KMS-11 (cell line): ENCODE data around the gene SPATA46.

Source experiments
- H2AFZ ChIP-seq: fragments of 200-600 bp; sonication (generic); 2 replicates; pipeline ENCODE4 v1.6.1; 2016; ENCODE audit warnings: antibody characterized with exemption, mixed run types, low read depth
- H3K27ac ChIP-seq: fragments of 200-600 bp; sonication (generic); 2 replicates; pipeline ENCODE4 v1.6.1; 2016; ENCODE audit warnings: mild to moderate bottlenecking, mixed run types
- H3K27me3 ChIP-seq: fragments of 200-600 bp; sonication (generic); 2 replicates; pipeline ENCODE4 v1.6.1; 2017; ENCODE audit warnings: mild to moderate bottlenecking, low read depth, mixed run types, moderate library complexity; ENCODE audit not compliant: insufficient read depth
- H3K36me3 ChIP-seq: fragments of 200-600 bp; sonication (generic); 2 replicates; pipeline ENCODE4 v1.6.1; 2017; ENCODE audit warnings: mild to moderate bottlenecking, mixed run types; ENCODE audit not compliant: insufficient read depth
- H3K4me1 ChIP-seq: fragments of 200-600 bp; sonication (generic); 2 replicates; pipeline ENCODE4 v1.6.1; 2016; ENCODE audit warnings: mild to moderate bottlenecking, low read depth, mixed run types; ENCODE audit not compliant: poor library complexity, severe bottlenecking
- H3K4me2 ChIP-seq: fragments of 200-600 bp; sonication (generic); 2 replicates; pipeline ENCODE4 v1.7.0; 2016; ENCODE audit warnings: mild to moderate bottlenecking, mixed run types
- H3K4me3 ChIP-seq: fragments of 200-600 bp; sonication (generic); IDR thresholded peaks from 2 replicates; pipeline ENCODE4 v1.6.1; 2017; ENCODE audit warnings: low read depth, low read length, mixed read lengths; ENCODE audit not compliant: insufficient read depth
- H3K79me2 ChIP-seq: fragments of 200-600 bp; sonication (generic); 2 replicates; pipeline ENCODE4 v1.6.1; 2016; ENCODE audit warnings: low read depth, mixed run types; ENCODE audit not compliant: insufficient read depth
- H3K9ac ChIP-seq: fragments of 200-600 bp; sonication (generic); 2 replicates; pipeline ENCODE4 v1.6.1; 2016; ENCODE audit warnings: mild to moderate bottlenecking, mixed run types
- H4K20me1 ChIP-seq: fragments of 200-600 bp; sonication (generic); 2 replicates; pipeline ENCODE4 v1.6.1; 2016; ENCODE audit warnings: mild to moderate bottlenecking, mixed run types; ENCODE audit not compliant: insufficient read depth
- TF ChIP-seq, protein P1 (sequence below): fragments of 200-600 bp; sonication (generic); conservative IDR thresholded peaks from 2 replicates; pipeline ENCODE4 v1.6.1; 2017; ENCODE audit warnings: low read depth, mild to moderate bottlenecking, antibody characterized with exemption, low read length, moderate library complexity, mixed read lengths

Gene SPATA46

DNA sequence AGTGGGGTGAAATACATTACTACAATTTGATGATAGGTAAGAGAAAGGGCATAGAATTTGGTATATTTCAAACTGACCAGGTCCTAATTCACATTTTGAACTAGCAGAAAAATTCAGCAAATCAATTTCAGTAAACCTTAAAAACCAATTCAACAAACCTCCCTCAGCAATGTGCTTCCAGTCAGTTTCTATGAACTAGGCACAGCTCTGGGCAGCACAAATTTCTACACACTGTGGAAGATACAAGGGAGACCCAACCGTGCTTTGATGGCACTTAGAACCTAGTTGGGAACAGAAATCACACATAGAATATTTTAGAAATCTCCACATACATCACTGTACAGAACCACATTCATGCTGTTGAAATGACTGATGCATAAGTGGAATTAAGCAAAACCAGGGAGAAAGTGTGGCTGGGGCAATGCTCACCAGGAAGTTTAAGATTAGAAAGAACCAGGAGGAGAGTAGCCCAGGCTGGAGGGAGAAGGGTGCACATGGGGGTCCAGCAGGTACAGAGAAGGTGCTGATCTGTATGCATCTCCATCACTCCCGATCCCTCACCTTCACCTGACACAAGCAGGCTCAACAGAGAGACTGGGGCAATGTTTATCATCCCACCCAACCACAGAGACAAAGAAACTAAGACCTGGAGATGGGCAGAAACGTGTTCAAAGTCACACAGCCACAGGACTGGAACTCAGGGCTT, 19.7 kb upstream of the SPATA46 start:
- TF ChIP-seq, protein P1, sequence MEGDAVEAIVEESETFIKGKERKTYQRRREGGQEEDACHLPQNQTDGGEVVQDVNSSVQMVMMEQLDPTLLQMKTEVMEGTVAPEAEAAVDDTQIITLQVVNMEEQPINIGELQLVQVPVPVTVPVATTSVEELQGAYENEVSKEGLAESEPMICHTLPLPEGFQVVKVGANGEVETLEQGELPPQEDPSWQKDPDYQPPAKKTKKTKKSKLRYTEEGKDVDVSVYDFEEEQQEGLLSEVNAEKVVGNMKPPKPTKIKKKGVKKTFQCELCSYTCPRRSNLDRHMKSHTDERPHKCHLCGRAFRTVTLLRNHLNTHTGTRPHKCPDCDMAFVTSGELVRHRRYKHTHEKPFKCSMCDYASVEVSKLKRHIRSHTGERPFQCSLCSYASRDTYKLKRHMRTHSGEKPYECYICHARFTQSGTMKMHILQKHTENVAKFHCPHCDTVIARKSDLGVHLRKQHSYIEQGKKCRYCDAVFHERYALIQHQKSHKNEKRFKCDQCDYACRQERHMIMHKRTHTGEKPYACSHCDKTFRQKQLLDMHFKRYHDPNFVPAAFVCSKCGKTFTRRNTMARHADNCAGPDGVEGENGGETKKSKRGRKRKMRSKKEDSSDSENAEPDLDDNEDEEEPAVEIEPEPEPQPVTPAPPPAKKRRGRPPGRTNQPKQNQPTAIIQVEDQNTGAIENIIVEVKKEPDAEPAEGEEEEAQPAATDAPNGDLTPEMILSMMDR, result no peak
- Histone ChIP-seq H3K36me3 (no peaks in the 10 kb centered on the region), H4K20me1 (no peaks in the 10 kb centered on the region), H2AFZ (no peak overlapping the region), H3K79me2 (no peaks in the 10 kb centered on the region), H3K27ac (no peak overlapping the region), H3K4me3 (no peak overlapping the region), H3K27me3 (no peaks in the 10 kb centered on the region), H3K4me2 (no peak overlapping the region), H3K9ac (no peak overlapping the region), H3K4me1 (peaks cover 20% of the 10 kb centered on the region)

DNA sequence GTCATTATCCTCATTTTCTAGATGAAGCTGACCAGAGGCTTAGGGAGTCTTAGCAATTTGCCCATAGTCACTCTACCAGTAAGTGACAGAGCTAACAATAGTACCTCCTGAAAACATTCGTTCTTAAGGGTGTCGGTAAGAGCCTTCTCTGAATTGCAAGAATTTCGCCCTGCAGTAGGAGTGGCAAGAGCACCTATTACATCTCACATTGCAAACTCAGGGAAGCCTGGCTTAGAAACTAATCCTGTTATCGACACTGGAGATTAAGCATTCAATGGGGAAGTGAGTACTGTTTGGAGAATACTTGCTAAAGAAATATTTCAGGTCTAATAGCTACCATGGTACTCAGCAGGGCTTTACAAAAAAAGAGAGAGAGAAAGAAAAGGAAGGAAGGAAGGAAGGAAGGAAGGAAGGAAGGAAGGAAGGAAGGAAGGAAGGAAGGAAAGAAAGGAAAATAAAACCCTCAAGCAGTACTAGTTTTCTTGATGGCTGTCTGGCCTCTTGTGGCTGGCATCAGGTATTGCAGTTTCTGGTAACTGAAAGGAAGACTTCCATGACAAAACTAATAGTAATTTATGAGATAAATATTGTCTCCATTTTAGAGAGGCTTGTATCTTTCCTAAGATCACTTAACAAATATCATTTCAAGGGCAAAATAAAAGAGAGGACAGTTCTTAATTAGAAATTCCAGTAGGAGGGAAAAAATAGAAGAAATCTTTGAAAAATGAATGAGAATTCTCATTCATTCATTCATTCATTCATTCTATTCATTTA, 15.3 kb upstream of the SPATA46 start:
- peaks cover 4% of the 10 kb centered on the region for H3K4me1 ChIP-seq
- H3K9ac ChIP-seq, result no peak overlapping the region
- H3K4me2 ChIP-seq, result no peak overlapping the region
- no peaks in the 10 kb centered on the region for H3K79me2 ChIP-seq
- H3K4me3 ChIP-seq, result no peak overlapping the region
- H2AFZ ChIP-seq, result 0 out of 2 replicates have a peak overlapping the region, but pooled peaks have one; percentile 0
- H4K20me1 ChIP-seq, result no peaks in the 10 kb centered on the region
- H3K36me3 ChIP-seq, result no peaks in the 10 kb centered on the region
- no peak overlapping the region for H3K27ac ChIP-seq
- no peaks in the 10 kb centered on the region for H3K27me3 ChIP-seq
- TF ChIP-seq, protein P1, result peak; percentile 97

DNA sequence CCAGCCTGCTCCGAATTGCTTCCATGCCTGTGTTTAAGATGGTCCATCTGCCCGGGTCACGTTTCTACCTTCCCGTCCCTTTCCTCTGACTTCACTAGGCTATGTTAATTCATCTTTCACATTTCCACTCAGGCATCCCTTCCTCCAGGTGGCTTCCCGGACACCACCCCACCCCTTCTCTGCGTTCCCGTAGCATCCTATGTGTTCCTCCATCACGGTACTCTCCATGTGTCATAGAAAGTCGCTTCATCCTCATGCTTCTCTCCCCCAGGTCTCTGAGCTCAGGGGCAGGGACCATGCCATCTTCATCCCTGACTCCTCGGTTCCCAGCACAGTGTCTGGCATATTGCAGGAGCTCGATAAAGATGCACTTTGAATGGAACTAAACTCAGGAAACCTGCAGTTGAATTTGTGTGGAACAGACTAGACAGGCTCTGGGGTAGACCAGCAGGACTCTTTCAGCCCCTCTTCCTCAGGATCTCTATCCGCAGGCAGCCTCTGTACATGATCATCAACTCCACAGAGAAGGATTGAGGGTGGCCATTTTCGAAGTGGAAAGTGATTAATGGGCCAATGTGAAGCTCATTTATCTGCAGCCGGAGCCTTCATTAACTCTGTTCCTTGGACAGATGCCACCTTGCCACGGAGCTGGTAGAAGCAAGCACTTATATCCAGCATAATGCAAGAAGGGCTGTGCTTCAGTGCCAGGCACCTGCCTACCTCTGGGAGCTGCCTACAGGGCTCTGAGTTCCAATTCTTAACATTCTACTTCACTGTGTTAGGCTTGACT, 13.9 kb upstream of the SPATA46 start:
- H4K20me1 ChIP-seq, result no peaks in the 10 kb centered on the region
- no peaks in the 10 kb centered on the region for H3K79me2 ChIP-seq
- no peaks in the 10 kb centered on the region for H3K27me3 ChIP-seq
- no peaks in the 10 kb centered on the region for H3K36me3 ChIP-seq
- no peak overlapping the region for H2AFZ ChIP-seq
- H3K4me3 ChIP-seq, result no peak overlapping the region
- peaks cover 4% of the 10 kb centered on the region for H3K4me1 ChIP-seq
- H3K9ac ChIP-seq, result no peak overlapping the region
- TF ChIP-seq, protein P1, result no peak
- H3K4me2 ChIP-seq, result no peak overlapping the region
- H3K27ac ChIP-seq, result no peak overlapping the region

DNA sequence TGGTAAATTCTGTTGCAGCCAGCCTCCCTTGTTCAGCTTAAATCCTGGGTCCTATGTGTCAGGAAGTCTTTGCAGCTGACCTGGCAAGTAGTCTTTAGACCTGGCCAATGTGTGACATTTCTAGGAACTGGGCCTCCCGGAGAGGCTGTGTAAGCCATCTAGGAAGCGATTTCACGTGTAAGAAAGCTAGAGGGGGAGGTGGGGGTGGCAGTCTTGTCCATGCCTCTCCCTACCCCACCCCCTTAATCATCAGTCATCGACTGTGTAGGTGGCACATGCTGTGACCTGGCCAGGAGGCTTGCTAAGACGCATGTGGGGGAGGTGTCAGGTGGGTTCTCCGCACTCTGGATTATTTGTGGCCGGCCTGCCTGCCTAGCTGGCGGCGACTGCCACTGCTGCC, 13.3 kb upstream of the SPATA46 start:
- Histone ChIP-seq H4K20me1 (no peaks in the 10 kb centered on the region), H3K4me2 (no peak overlapping the region), H3K27me3 (no peaks in the 10 kb centered on the region), H3K36me3 (no peaks in the 10 kb centered on the region), H3K79me2 (no peaks in the 10 kb centered on the region), H3K27ac (no peak overlapping the region), H3K9ac (no peak overlapping the region), H3K4me1 (peaks cover 4% of the 10 kb centered on the region), H2AFZ (no peak overlapping the region), H3K4me3 (no peak overlapping the region)
- TF ChIP-seq, protein P1, result no peak
